CD4-positive, alpha-beta T cell (primary cell): ENCODE data around the gene BCAS1. TPM values are rescaled to one million over a fixed set of nuclear protein-coding genes. Genes with fewer than 3 reads are reported as not detected.

Experiments used
- ATAC-seq: fragments of 200-7000 bp; cut with Tn5 transposase; one replicate; pipeline ENCODE4 v1.10.0; 2022; ENCODE audit warnings: mild to moderate bottlenecking; ENCODE audit not compliant: poor library complexity
- CTCF ChIA-PET: fragments of 350-600 bp; sonication (Branson Sonifier 250); formaldehyde crosslinking; loops from one replicate; lab custom pipeline; 2021; ENCODE audit warnings: antibody characterized with exemption, inconsistent platforms; lab: Charles Lee
- POLR2A ChIA-PET: fragments of 350-600 bp; sonication (Branson Sonifier 250); formaldehyde crosslinking; loops from one replicate; lab custom pipeline; 2021; ENCODE audit warnings: antibody characterized with exemption, inconsistent platforms; lab: Charles Lee
- DNase-seq, 14 experiments: peaks; one replicate each; pipeline ENCODE4 v3.0.0-alpha.2; 2013 to 2020; ENCODE audit warnings: mixed read lengths in 2 of 14
- H3K27ac ChIP-seq, 2 donors: one replicate each; pipeline versions ENCODE4 v1.5.1 to v1.7.0; 2013; ENCODE audit warnings: low read length in 2 of 2, low read depth in 1 of 2, mild to moderate bottlenecking in 1 of 2
- H3K27me3 ChIP-seq, 2 experiments: 1 replicate in 1 of 2; 2 replicates in 1 of 2; pipeline versions ENCODE4 v1.6.1 to v1.7.0; 2013; ENCODE audit warnings: low read length in 2 of 2, control low read depth in 1 of 2, mild to moderate bottlenecking in 1 of 2, moderate library complexity in 1 of 2; ENCODE audit not compliant: insufficient read depth in 2 of 2, control insufficient read depth in 1 of 2
- H3K36me3 ChIP-seq: one replicate; pipeline ENCODE4 v1.6.1; 2013; ENCODE audit warnings: low read length, control low read depth; ENCODE audit not compliant: insufficient read depth
- H3K4me1 ChIP-seq: one replicate; pipeline ENCODE4 v1.6.1; 2013; ENCODE audit warnings: low read length, control low read depth; ENCODE audit not compliant: insufficient read depth
- H3K4me3 ChIP-seq: one replicate; pipeline ENCODE4 v1.5.1; 2013; ENCODE audit warnings: mild to moderate bottlenecking, low read length, moderate library complexity
- H3K9me3 ChIP-seq, 2 experiments: 1 replicate in 1 of 2; 2 replicates in 1 of 2; pipeline versions ENCODE4 v1.6.1 to v1.7.0; 2013; ENCODE audit warnings: low read length in 2 of 2, mild to moderate bottlenecking in 2 of 2, control low read depth in 1 of 2, moderate library complexity in 1 of 2; ENCODE audit not compliant: control insufficient read depth in 1 of 2, insufficient read depth in 1 of 2
- H3K27ac Mint-ChIP-seq: one replicate; pipeline ENCODE4 v1.8.0; 2020; ENCODE audit warnings: mixed read lengths
- H3K27me3 Mint-ChIP-seq: one replicate; pipeline ENCODE4 v1.8.0; 2021; ENCODE audit warnings: mixed read lengths
- H3K36me3 Mint-ChIP-seq: one replicate; pipeline ENCODE4 v1.8.0; 2021; ENCODE audit warnings: low read depth, mixed read lengths
- H3K4me1 Mint-ChIP-seq: one replicate; pipeline ENCODE4 v1.8.0; 2021; ENCODE audit warnings: low read depth, mixed read lengths
- H3K4me3 Mint-ChIP-seq: one replicate; pipeline ENCODE4 v1.8.0; 2020; ENCODE audit warnings: mild to moderate bottlenecking, mixed read lengths
- H3K9me3 Mint-ChIP-seq: one replicate; pipeline ENCODE4 v1.8.0; 2020; ENCODE audit warnings: mixed read lengths
- CTCF ChIP-seq: fragments of 200-600 bp; IDR thresholded peaks from one replicate; pipeline ENCODE4 v1.8.0; 2022; ENCODE audit warnings: antibody characterized with exemption, mild to moderate bottlenecking
- intact Hi-C, 2 experiments: fragments of 100-400 bp; cut with DNase I in 1 of 2; cut with micrococcal nuclease in 1 of 2; formaldehyde crosslinking; loops; one replicate each; pipeline versions ENCODE4 v1.15.1 to v1.9.0; 2023 to 2025; cut with DNase I, micrococcal nuclease
- total RNA-seq, 174 experiments: library from RNA in 2 of 174; stranded (reverse) in 2 of 174; gene quantifications; one replicate each; pipeline ENCODE4 v1.2.3 and lab custom pipeline; 2021 to 2026

BCAS1 gene
- total RNA-seq, 2 experiments from 2014 or later = 0.20 to 0.27 TPM

- H3K4me3 Mint-ChIP-seq = no peak overlapping the region
- H3K27ac ChIP-seq = no peak overlapping the region
- DNase-seq (no peak), ATAC-seq (no peak)
- H3K27me3 Mint-ChIP-seq = no peaks in the 10 kb centered on the region
- no peaks in the 10 kb centered on the region for H3K36me3 Mint-ChIP-seq
- no peak overlapping the region for H3K27ac Mint-ChIP-seq
- POLR2A ChIA-PET = interaction anchor here (1.0 kb wide), 1 partner anchor 15 kb away, joined by 3 read pairs; no protein-coding TSS in a partner anchor
- intact Hi-C loops = no loop called here
- no peak overlapping the region for H3K4me3 ChIP-seq
- no peak for TF ChIP-seq CTCF
- no peaks in the 10 kb centered on the region for H3K36me3 ChIP-seq
- no peaks in the 10 kb centered on the region for H3K9me3 ChIP-seq
- peaks cover 29% of the 10 kb centered on the region for H3K4me1 ChIP-seq
- H3K27me3 ChIP-seq = no peaks in the 10 kb centered on the region
- H3K9me3 Mint-ChIP-seq = no peaks in the 10 kb centered on the region
- peaks cover 48% of the 10 kb centered on the region for H3K4me1 Mint-ChIP-seq
- CTCF ChIA-PET = interaction anchor here (0.8 to 1.0 kb wide), 2 partner anchors 29 to 289 kb away, joined by 3 read pairs; no protein-coding TSS in a partner anchor
Measured at GRCh38 chr20:53931597-53931996, 138.8 kb downstream of the BCAS1 start.

DNA sequence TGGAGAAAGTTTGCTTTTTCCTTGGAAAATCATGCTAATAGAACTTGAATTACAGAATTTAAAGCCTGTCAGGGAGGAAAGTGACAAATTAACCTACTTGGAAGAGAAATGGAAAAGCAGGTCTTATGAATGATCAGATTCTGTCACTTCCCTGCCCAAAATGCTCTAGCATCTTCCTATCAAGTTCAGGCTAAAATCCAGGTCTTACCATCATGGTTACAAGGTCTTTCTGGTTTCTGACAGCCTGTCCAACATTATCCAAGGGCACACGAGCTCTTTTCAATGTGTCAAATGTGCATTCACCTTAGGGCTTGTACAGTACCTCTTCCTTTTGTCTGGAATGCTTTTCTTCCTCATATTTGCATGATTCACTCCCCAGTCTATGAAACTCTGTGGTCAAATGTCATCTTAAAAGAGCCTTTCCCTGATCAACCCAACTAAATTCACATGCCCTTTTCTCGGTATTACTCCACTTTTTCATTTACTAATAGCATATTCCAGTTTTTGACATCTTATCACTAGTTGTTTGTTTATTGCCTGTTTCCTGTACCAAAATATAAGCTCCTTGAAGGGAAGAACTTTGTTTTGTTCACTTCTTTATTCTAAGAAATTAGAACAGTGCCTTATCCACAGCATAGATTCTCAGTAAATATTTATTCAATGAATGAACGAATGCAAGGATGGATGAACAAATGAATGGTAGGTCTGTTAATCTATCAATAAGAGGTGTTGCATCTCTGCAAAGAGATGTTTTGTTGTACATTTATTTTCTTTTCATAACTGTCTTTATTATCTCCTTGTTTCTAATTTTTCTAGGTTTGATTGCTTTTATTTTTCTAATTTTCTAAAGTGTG is 139.5 kb downstream of the BCAS1 start:
- Histone ChIP-seq H3K4me3 (no peak overlapping the region), H3K4me1 (peaks cover 34% of the 10 kb centered on the region), H3K27me3 (no peaks in the 10 kb centered on the region), H3K36me3 (no peaks in the 10 kb centered on the region), H3K27ac (no peak overlapping the region), H3K9me3 (no peaks in the 10 kb centered on the region)
- Mint-ChIP-seq H3K27me3 (no peaks in the 10 kb centered on the region), H3K4me3 (no peak overlapping the region), H3K36me3 (no peaks in the 10 kb centered on the region), H3K27ac (no peak overlapping the region), H3K4me1 (peaks cover 52% of the 10 kb centered on the region), H3K9me3 (no peaks in the 10 kb centered on the region)
- ChIA-PET POLR2A (interaction anchor here (0.7 to 1.0 kb wide), 2 partner anchors 14 to 15 kb away, joined by 3 read pairs; no protein-coding TSS in a partner anchor), CTCF (interaction anchor here (0.8 to 1.0 kb wide), 2 partner anchors 28 to 288 kb away, joined by 3 read pairs; no protein-coding TSS in a partner anchor)
- intact Hi-C loops = no loop called here
- DNase-seq (no peak), ATAC-seq (no peak)
- no peak for TF ChIP-seq CTCF

GRCh38 chr20:53929974-53930650 is 140.3 kb downstream of the BCAS1 start:
- Histone ChIP-seq H3K36me3 (no peaks in the 10 kb centered on the region), H3K27me3 (no peaks in the 10 kb centered on the region), H3K4me1 (peaks cover 27% of the 10 kb centered on the region), H3K27ac (no peak overlapping the region), H3K4me3 (no peak overlapping the region), H3K9me3 (no peaks in the 10 kb centered on the region)
- Mint-ChIP-seq H3K4me3 (no peak overlapping the region), H3K9me3 (no peaks in the 10 kb centered on the region), H3K27me3 (no peaks in the 10 kb centered on the region), H3K27ac (no peak overlapping the region), H3K36me3 (no peaks in the 10 kb centered on the region), H3K4me1 (peaks cover 46% of the 10 kb centered on the region)
- ATAC-seq (no peak), DNase-seq (no peak)
- intact Hi-C loops = no loop called here
- TF ChIP-seq CTCF = no peak
- ChIA-PET CTCF (interaction anchor here (2.2 kb wide), 1 partner anchor 14 kb away, joined by 8 read pairs; no protein-coding TSS in a partner anchor), POLR2A (interaction anchor here (0.7 kb wide), 1 partner anchor 14 kb away, joined by 3 read pairs; no protein-coding TSS in a partner anchor)
